Neural cell (in vitro differentiated cells): ENCODE measurements around the gene PLD3. TPM values are rescaled to one million over a fixed set of nuclear protein-coding genes. Genes with fewer than 3 reads are reported as not detected.

Experiments used
- H2AFZ ChIP-seq: fragments of 200-600, 300-800 bp; sonication (generic), shearing (Covaris generic); 2 replicates; pipeline ENCODE4 v1.6.0; 2014; ENCODE audit warnings: low read depth, mild to moderate bottlenecking, antibody characterized with exemption, low read length, moderate library complexity
- H3F3A ChIP-seq: fragments of 200-600 bp; shearing (Covaris generic); 2 replicates; pipeline ENCODE4 v1.6.1; 2016; ENCODE audit warnings: mild to moderate bottlenecking, moderate library complexity, mixed read lengths, antibody characterized with exemption, low read length; ENCODE audit not compliant: insufficient read depth, poor library complexity, severe bottlenecking
- H3K27ac ChIP-seq: fragments of 200-600, 300-800 bp; sonication (generic), shearing (Covaris generic); 2 replicates; pipeline ENCODE4 v1.5.1; 2014; ENCODE audit warnings: mild to moderate bottlenecking, low read length, moderate library complexity
- H3K27me3 ChIP-seq: fragments of 300-800, 200-600 bp; sonication (generic), shearing (Covaris generic); 2 replicates; pipeline ENCODE4 v1.6.0; 2014; ENCODE audit warnings: mild to moderate bottlenecking, low read depth, low read length, moderate library complexity; ENCODE audit not compliant: insufficient read depth
- H3K36me3 ChIP-seq: fragments of 300-800, 200-600 bp; sonication (generic), shearing (Covaris generic); 2 replicates; pipeline ENCODE4 v1.5.1; 2014; ENCODE audit warnings: mild to moderate bottlenecking, antibody characterized with exemption, low read length, moderate library complexity; ENCODE audit not compliant: insufficient read depth
- H3K4me2 ChIP-seq: fragments of 300-800, 200-600 bp; sonication (generic), shearing (Covaris generic); 2 replicates; pipeline ENCODE4 v1.6.0; 2014; ENCODE audit warnings: mild to moderate bottlenecking, low read length
- H3K4me3 ChIP-seq: fragments of 300-800, 200-600 bp; sonication (generic), shearing (Covaris generic); 2 replicates; pipeline ENCODE4 v1.5.1; 2014; ENCODE audit warnings: mild to moderate bottlenecking, low read length, moderate library complexity
- H3K79me2 ChIP-seq: fragments of 200-600 bp; shearing (Covaris generic); replicated peaks from 2 replicates; pipeline ENCODE4 v1.6.0; 2014; ENCODE audit warnings: mild to moderate bottlenecking, low read length, moderate library complexity; ENCODE audit not compliant: insufficient read depth
- H3K9ac ChIP-seq: fragments of 300-800, 200-600 bp; sonication (generic), shearing (Covaris generic); 2 replicates; pipeline ENCODE4 v1.6.1; 2016; ENCODE audit warnings: mild to moderate bottlenecking, low read length, mixed read lengths
- H3K9me2 ChIP-seq: fragments of 200-600 bp; shearing (Covaris generic); 2 replicates; pipeline ENCODE4 v1.6.1; 2016; ENCODE audit warnings: mild to moderate bottlenecking, low read length, mixed read lengths; ENCODE audit not compliant: insufficient read depth
- H3K9me3 ChIP-seq: fragments of 200-600, 300-800 bp; sonication (generic), shearing (Covaris generic); 2 replicates; pipeline ENCODE4 v1.6.1; 2016; ENCODE audit warnings: mild to moderate bottlenecking, mixed run types, low read length, moderate library complexity, mixed read lengths
- H4K20me1 ChIP-seq: fragments of 200-600 bp; shearing (Covaris generic); 2 replicates; pipeline ENCODE4 v1.6.1; 2016; ENCODE audit warnings: mild to moderate bottlenecking, mixed run types; ENCODE audit not compliant: insufficient read depth
- EP300 ChIP-seq: fragments of 450-650 bp; conservative IDR thresholded peaks from 2 replicates; pipeline ENCODE4 v1.6.1; 2014; ENCODE audit warnings: antibody characterized with exemption, mild to moderate bottlenecking, moderate library complexity; ENCODE audit not compliant: poor library complexity, severe bottlenecking
- EZH2 ChIP-seq: fragments of 200-600, 300-800 bp; shearing (Covaris generic), sonication (generic); IDR thresholded peaks from 2 replicates; pipeline ENCODE4 v1.6.1; 2014; ENCODE audit warnings: antibody characterized with exemption, low read length, borderline replicate concordance, mild to moderate bottlenecking; ENCODE audit not compliant: insufficient read depth, poor library complexity, severe bottlenecking
- MXI1 ChIP-seq: fragments of 450-650 bp; conservative IDR thresholded peaks from 2 replicates; pipeline ENCODE4 v1.6.1; 2014; ENCODE audit warnings: antibody characterized with exemption, mild to moderate bottlenecking; ENCODE audit not compliant: poor library complexity, severe bottlenecking
- POLR2AphosphoS5 ChIP-seq: IDR thresholded peaks from 2 replicates; pipeline ENCODE4 v1.6.1; 2012
- RAD21 ChIP-seq: fragments of 450-650 bp; conservative IDR thresholded peaks from 2 replicates; pipeline ENCODE4 v1.6.1; 2014; ENCODE audit warnings: antibody characterized with exemption, mild to moderate bottlenecking, moderate library complexity
- SMC3 ChIP-seq: fragments of 450-650 bp; conservative IDR thresholded peaks from 2 replicates; pipeline ENCODE4 v1.6.1; 2014; ENCODE audit warnings: antibody characterized with exemption, mild to moderate bottlenecking, moderate library complexity; ENCODE audit not compliant: poor library complexity
- TAF1 ChIP-seq: IDR thresholded peaks from 2 replicates; pipeline ENCODE4 v1.6.1; 2012; ENCODE audit warnings: low read depth
- polyA plus RNA-seq: library from polyadenylated mRNA; depleted of rRNA; stranded (reverse); fragments of >200 nt; gene quantifications from 2 replicates; pipeline ENCODE4 v1.2.3, GENCODE V29; 2014
- TF ChIP-seq, protein P1 (sequence below): fragments of 450-650 bp; IDR thresholded peaks from 2 replicates; pipeline ENCODE4 v1.5.1; 2014; ENCODE audit warnings: antibody characterized with exemption, mild to moderate bottlenecking, moderate library complexity; ENCODE audit not compliant: poor library complexity, severe bottlenecking
- TF ChIP-seq, protein P2 (sequence below): IDR thresholded peaks from 2 replicates; pipeline ENCODE4 v1.6.1; 2012; ENCODE audit warnings: borderline replicate concordance

The PLD3 gene
- polyA plus RNA-seq, 1 donor from 2014 or later: 426 TPM

DNA sequence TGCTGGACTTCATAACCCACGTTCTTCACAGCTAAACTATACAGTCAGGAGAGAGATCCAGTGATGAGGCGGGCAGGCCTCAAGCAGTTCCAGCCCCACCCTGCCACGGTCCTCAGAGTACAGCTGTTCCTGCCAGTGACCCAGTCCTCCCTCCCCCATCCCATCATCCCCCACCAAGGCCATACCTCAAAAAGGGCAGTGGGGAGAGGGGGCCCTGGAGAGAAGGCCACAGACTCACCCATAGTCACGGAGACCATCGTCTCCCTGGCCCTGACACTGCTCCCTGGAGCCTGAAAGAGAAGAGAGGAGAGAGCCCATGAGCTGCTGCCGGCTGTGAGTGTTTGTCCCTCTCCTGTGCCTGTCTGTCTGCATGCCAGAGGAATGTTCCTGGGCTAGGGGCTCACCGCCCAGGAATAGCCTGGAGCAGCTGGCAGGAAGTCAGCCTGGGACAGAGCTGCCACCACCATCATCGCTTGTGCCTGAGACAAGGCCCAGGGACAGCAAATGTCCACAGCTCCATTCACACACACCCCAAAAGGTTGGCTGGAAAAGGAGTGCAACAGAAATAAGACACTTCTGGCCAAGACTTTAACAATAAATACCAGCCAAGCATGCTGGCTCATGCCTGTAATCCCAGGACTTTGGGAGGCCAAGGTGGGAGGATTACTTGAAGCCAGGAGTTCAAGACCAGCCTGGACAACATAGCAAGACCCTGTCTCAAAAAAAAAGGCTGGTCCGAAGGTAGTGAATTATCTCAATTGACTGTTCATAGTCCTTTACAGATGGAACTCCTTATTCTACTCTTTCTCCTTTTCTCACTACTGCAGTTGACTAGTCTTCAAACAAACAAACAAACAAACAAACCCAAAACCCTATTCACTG, 6.7 kb upstream of the PLD3 start:
- Histone ChIP-seq H4K20me1 (no peaks in the 10 kb centered on the region), H3K9me3 (no peaks in the 10 kb centered on the region), H3K4me2 (no peak overlapping the region), H3F3A (no peaks in the 10 kb centered on the region), H3K27me3 (no peaks in the 10 kb centered on the region), H3K9ac (no peak overlapping the region), H3K4me3 (no peak overlapping the region), H2AFZ (no peak overlapping the region), H3K9me2 (no peaks in the 10 kb centered on the region), H3K79me2 (peaks cover 8% of the 10 kb centered on the region), H3K36me3 (no peaks in the 10 kb centered on the region), H3K27ac (no peak overlapping the region)
- TF ChIP-seq EZH2 (no peak), SMC3 (no peak), MXI1 (no peak), POLR2AphosphoS5 (no peak), TAF1 (no peak), RAD21 (no peak), EP300 (no peak)
- TF ChIP-seq, protein P1, sequence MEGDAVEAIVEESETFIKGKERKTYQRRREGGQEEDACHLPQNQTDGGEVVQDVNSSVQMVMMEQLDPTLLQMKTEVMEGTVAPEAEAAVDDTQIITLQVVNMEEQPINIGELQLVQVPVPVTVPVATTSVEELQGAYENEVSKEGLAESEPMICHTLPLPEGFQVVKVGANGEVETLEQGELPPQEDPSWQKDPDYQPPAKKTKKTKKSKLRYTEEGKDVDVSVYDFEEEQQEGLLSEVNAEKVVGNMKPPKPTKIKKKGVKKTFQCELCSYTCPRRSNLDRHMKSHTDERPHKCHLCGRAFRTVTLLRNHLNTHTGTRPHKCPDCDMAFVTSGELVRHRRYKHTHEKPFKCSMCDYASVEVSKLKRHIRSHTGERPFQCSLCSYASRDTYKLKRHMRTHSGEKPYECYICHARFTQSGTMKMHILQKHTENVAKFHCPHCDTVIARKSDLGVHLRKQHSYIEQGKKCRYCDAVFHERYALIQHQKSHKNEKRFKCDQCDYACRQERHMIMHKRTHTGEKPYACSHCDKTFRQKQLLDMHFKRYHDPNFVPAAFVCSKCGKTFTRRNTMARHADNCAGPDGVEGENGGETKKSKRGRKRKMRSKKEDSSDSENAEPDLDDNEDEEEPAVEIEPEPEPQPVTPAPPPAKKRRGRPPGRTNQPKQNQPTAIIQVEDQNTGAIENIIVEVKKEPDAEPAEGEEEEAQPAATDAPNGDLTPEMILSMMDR: no peak
- TF ChIP-seq, protein P2, sequence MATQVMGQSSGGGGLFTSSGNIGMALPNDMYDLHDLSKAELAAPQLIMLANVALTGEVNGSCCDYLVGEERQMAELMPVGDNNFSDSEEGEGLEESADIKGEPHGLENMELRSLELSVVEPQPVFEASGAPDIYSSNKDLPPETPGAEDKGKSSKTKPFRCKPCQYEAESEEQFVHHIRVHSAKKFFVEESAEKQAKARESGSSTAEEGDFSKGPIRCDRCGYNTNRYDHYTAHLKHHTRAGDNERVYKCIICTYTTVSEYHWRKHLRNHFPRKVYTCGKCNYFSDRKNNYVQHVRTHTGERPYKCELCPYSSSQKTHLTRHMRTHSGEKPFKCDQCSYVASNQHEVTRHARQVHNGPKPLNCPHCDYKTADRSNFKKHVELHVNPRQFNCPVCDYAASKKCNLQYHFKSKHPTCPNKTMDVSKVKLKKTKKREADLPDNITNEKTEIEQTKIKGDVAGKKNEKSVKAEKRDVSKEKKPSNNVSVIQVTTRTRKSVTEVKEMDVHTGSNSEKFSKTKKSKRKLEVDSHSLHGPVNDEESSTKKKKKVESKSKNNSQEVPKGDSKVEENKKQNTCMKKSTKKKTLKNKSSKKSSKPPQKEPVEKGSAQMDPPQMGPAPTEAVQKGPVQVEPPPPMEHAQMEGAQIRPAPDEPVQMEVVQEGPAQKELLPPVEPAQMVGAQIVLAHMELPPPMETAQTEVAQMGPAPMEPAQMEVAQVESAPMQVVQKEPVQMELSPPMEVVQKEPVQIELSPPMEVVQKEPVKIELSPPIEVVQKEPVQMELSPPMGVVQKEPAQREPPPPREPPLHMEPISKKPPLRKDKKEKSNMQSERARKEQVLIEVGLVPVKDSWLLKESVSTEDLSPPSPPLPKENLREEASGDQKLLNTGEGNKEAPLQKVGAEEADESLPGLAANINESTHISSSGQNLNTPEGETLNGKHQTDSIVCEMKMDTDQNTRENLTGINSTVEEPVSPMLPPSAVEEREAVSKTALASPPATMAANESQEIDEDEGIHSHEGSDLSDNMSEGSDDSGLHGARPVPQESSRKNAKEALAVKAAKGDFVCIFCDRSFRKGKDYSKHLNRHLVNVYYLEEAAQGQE: no peak

DNA sequence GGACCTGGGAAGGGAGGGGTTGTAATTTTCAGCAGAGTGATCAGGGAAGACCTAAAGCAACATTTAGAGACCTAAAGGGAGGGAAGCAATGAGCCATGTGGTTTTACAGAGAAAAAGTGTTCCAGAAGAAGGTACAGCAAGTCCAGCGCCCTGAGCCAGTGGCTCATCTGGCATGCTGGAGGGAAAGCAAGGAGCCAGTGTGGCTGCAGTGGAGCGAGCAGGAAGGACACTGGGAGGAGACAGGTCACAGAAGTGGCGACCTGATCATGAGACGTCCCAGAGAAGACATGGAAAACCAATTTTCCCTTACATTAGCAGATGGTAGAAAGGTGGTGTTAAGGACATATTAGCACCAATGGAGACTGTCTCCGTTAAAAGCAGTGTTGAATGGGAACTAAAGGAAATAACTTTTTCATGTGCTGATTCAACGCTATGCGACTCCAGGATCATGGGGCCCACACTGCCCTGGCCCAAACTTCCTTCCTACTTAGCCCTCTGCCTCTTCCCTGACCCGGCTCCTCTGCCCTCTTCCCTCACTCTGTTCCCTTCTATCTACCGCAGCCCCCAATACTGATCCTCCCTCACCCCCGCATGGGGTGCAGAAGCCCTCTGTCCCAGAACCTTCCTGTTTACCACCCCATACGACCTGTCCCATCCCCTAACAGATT, 5.7 kb upstream of the PLD3 start:
- Histone ChIP-seq H3K27ac (no peak overlapping the region), H3K4me3 (no peak overlapping the region), H3K9me3 (no peaks in the 10 kb centered on the region), H2AFZ (no peak overlapping the region), H3K4me2 (no peak overlapping the region), H3K27me3 (no peaks in the 10 kb centered on the region), H3K9ac (no peak overlapping the region), H4K20me1 (no peaks in the 10 kb centered on the region), H3F3A (no peaks in the 10 kb centered on the region), H3K9me2 (no peaks in the 10 kb centered on the region), H3K79me2 (peaks cover 18% of the 10 kb centered on the region), H3K36me3 (no peaks in the 10 kb centered on the region)
- TF ChIP-seq, protein P2: no peak
- no peak for TF ChIP-seq EP300
- TF ChIP-seq, protein P1: no peak
- TF ChIP-seq EZH2: no peak
- TF ChIP-seq SMC3: no peak
- TF ChIP-seq POLR2AphosphoS5: no peak
- no peak for TF ChIP-seq MXI1
- no peak for TF ChIP-seq TAF1
- no peak for TF ChIP-seq RAD21
